H9 (cell line): ENCODE results near the gene SRSF11. TPM values are rescaled to one million over a fixed set of nuclear protein-coding genes. Genes with fewer than 3 reads are reported as not detected.

ENCODE experiments used
- DNase-seq: peaks from one replicate; pipeline ENCODE4 v3.0.0-alpha.2; 2017
- H2AFZ ChIP-seq: one replicate; pipeline ENCODE4 v1.6.1; 2013; ENCODE audit warnings: mild to moderate bottlenecking, low read length, control low read depth, moderate library complexity
- H2AK5ac ChIP-seq: 2 replicates; pipeline ENCODE4 v1.6.1; 2013; ENCODE audit warnings: low read length, control low read depth, mixed read lengths; ENCODE audit not compliant: insufficient read length
- H2BK120ac ChIP-seq: one replicate; pipeline ENCODE4 v1.6.1; 2013; ENCODE audit warnings: low read depth, mild to moderate bottlenecking, low read length, control low read depth, inconsistent platforms; ENCODE audit not compliant: poor library complexity, severe bottlenecking
- H2BK12ac ChIP-seq: 2 replicates; pipeline ENCODE4 v1.6.1; 2013; ENCODE audit warnings: low read length, control low read depth, mixed read lengths, low read depth; ENCODE audit not compliant: insufficient read length
- H2BK15ac ChIP-seq: 2 replicates; pipeline ENCODE4 v1.6.1; 2013; ENCODE audit warnings: low read depth, low read length, control low read depth
- H2BK20ac ChIP-seq: one replicate; pipeline ENCODE4 v1.6.1; 2013; ENCODE audit warnings: low read depth, mild to moderate bottlenecking, low read length, control low read depth, inconsistent platforms; ENCODE audit not compliant: poor library complexity, severe bottlenecking
- H2BK5ac ChIP-seq: 2 replicates; pipeline ENCODE4 v1.6.1; 2013; ENCODE audit warnings: low read length, control low read depth, mixed read lengths; ENCODE audit not compliant: insufficient read length
- H3K14ac ChIP-seq: 2 replicates; pipeline ENCODE4 v1.6.1; 2013; ENCODE audit warnings: low read length, control low read depth; ENCODE audit not compliant: insufficient read depth
- H3K18ac ChIP-seq: 2 replicates; pipeline ENCODE4 v1.6.1; 2013; ENCODE audit warnings: low read depth, mild to moderate bottlenecking, mixed read lengths, low read length, control low read depth; ENCODE audit not compliant: insufficient read length
- H3K23ac ChIP-seq: 2 replicates; pipeline ENCODE4 v1.6.1; 2013; ENCODE audit warnings: low read length, control low read depth, mixed read lengths, low read depth; ENCODE audit not compliant: insufficient read length
- H3K23me2 ChIP-seq: 2 replicates; pipeline ENCODE4 v1.6.1; 2013; ENCODE audit warnings: low read depth, mild to moderate bottlenecking, mixed read lengths, low read length, control low read depth; ENCODE audit not compliant: insufficient read length, poor library complexity, severe bottlenecking
- H3K27ac ChIP-seq: 2 replicates; pipeline ENCODE4 v1.5.1; 2013; ENCODE audit warnings: low read length, control low read depth, mixed read lengths, low read depth; ENCODE audit not compliant: insufficient read length
- H3K27me3 ChIP-seq: 2 replicates; pipeline ENCODE4 v1.6.1; 2013; ENCODE audit warnings: low read length, control low read depth, inconsistent platforms; ENCODE audit not compliant: insufficient read depth
- H3K4ac ChIP-seq: 2 replicates; pipeline ENCODE4 v1.6.1; 2013; ENCODE audit warnings: low read depth, mild to moderate bottlenecking, control low read depth, inconsistent platforms, low read length, moderate library complexity
- H3K4me1 ChIP-seq: 2 replicates; pipeline ENCODE4 v1.6.1; 2013; ENCODE audit warnings: low read length, control low read depth, inconsistent platforms; ENCODE audit not compliant: insufficient read depth
- H3K4me2 ChIP-seq: 2 replicates; pipeline ENCODE4 v1.6.1; 2013; ENCODE audit warnings: low read length, control low read depth, mixed read lengths; ENCODE audit not compliant: insufficient read length, insufficient read depth
- H3K56ac ChIP-seq: 2 replicates; pipeline ENCODE4 v1.6.1; 2013; ENCODE audit warnings: low read depth, mild to moderate bottlenecking, mixed read lengths, low read length, control low read depth; ENCODE audit not compliant: insufficient read length
- H3K79me1 ChIP-seq: 2 replicates; pipeline ENCODE4 v1.6.1; 2013; ENCODE audit warnings: low read depth, mild to moderate bottlenecking, moderate library complexity, low read length, control low read depth, inconsistent platforms; ENCODE audit not compliant: insufficient read depth, poor library complexity, severe bottlenecking
- H3K79me2 ChIP-seq: 2 replicates; pipeline ENCODE4 v1.6.1; 2013; ENCODE audit warnings: low read length, control low read depth, inconsistent platforms; ENCODE audit not compliant: insufficient read depth
- H3K9ac ChIP-seq: 2 replicates; pipeline ENCODE4 v1.6.1; 2013; ENCODE audit warnings: low read length, control low read depth, mixed read lengths; ENCODE audit not compliant: insufficient read length; ENCODE audit errors: extremely low read depth
- H3K9me3 ChIP-seq: one replicate; pipeline ENCODE4 v1.6.1; 2013; ENCODE audit warnings: low read depth, low read length, inconsistent platforms; ENCODE audit not compliant: control insufficient read depth
- H3T11ph ChIP-seq: one replicate; pipeline ENCODE4 v1.6.1; 2013; ENCODE audit warnings: mild to moderate bottlenecking, low read length, control low read depth, inconsistent platforms
- H4K20me1 ChIP-seq: one replicate; pipeline ENCODE4 v1.6.1; 2013; ENCODE audit not compliant: control insufficient read depth, insufficient read length, insufficient read depth
- H4K5ac ChIP-seq: 2 replicates; pipeline ENCODE4 v1.6.1; 2013; ENCODE audit warnings: low read depth, mild to moderate bottlenecking, mixed read lengths, low read length, control low read depth; ENCODE audit not compliant: insufficient read length
- H4K8ac ChIP-seq: replicated peaks from 2 replicates; pipeline ENCODE4 v1.6.1; 2013; ENCODE audit warnings: low read length, control low read depth, mixed read lengths, low read depth; ENCODE audit not compliant: insufficient read length
- H4K91ac ChIP-seq: 2 replicates; pipeline ENCODE4 v1.6.1; 2013; ENCODE audit warnings: low read depth, mild to moderate bottlenecking, moderate library complexity, mixed read lengths, low read length, control low read depth; ENCODE audit not compliant: insufficient read length
- H3K27ac Mint-ChIP-seq, 3 experiments: 2 replicates in 2 of 3; 3 replicates in 1 of 3; pipeline ENCODE4 v1.8.0; 2020 to 2021; ENCODE audit warnings: mixed read lengths in 3 of 3, mild to moderate bottlenecking in 1 of 3, moderate library complexity in 1 of 3
- H3K27me3 Mint-ChIP-seq: 2 replicates; pipeline ENCODE4 v1.8.0; 2021; ENCODE audit warnings: low read depth, mild to moderate bottlenecking, moderate library complexity, mixed read lengths
- H3K36me3 Mint-ChIP-seq, 3 experiments: 2 replicates in 2 of 3; 3 replicates in 1 of 3; pipeline ENCODE4 v1.8.0; 2020 to 2021; ENCODE audit warnings: low read depth in 3 of 3, mixed read lengths in 3 of 3; ENCODE audit not compliant: insufficient read depth in 1 of 3
- H3K4me1 Mint-ChIP-seq, 2 experiments: 2 replicates each; pipeline ENCODE4 v1.8.0; 2020; ENCODE audit warnings: mixed read lengths in 2 of 2
- H3K4me3 Mint-ChIP-seq, 2 experiments: 2 replicates in 1 of 2; 3 replicates in 1 of 2; pipeline ENCODE4 v1.8.0; 2020 to 2021; ENCODE audit warnings: mild to moderate bottlenecking in 2 of 2, mixed read lengths in 2 of 2, moderate library complexity in 1 of 2
- H3K9me3 Mint-ChIP-seq, 2 experiments: 2 replicates in 1 of 2; 3 replicates in 1 of 2; pipeline ENCODE4 v1.8.0; 2020; ENCODE audit warnings: mild to moderate bottlenecking in 2 of 2, mixed read lengths in 2 of 2, moderate library complexity in 1 of 2
- WGBS: extraction: QIAGEN DNeasy Blood & Tissue Kit; methylation state at CpG from one replicate; pipeline ENCODE4 v1.1.7; 2013; ENCODE audit warnings: missing lambda C conversion rate, low lambda C conversion rate, mixed read lengths; ENCODE audit not compliant: insufficient read length; ENCODE audit errors: extremely low coverage; 5-methylcytosine and 5-hydroxymethylcytosine counted together
- total RNA-seq: library from RNA; stranded (reverse); gene quantifications from 2 replicates; pipeline ENCODE4 v1.2.1, GENCODE V29; 2021
- TF ChIP-seq, protein P1 (sequence below): fragments of 200-600 bp; sonication (generic); conservative IDR thresholded peaks from 3 replicates; pipeline ENCODE4 v1.8.0; 2021; ENCODE audit warnings: antibody characterized with exemption, mild to moderate bottlenecking

Gene SRSF11
- total RNA-seq, 1 experiment from 2014 or later: 214 TPM

DNA sequence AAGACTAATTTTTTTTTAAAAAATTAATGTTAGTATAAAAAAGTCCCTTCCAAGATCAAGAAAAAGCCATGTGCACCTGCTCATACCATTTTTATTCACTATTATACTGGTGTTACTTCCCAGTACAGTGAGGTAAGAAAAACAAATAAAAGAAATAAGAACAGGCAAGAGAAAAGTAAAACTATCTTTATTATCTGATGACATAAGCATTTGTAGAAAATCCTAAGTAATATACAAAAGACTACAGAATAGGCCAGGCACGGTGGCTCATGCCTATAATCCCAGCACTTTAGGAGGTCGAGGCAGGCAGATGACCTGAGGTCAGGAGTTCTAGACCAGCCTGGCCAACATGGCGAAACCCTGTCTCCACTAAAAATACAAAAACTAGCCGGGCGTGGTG is 65.3 kb downstream of the SRSF11 start:
- no peaks in the 10 kb centered on the region for H3K4me1 ChIP-seq
- no peak overlapping the region for H3K27ac Mint-ChIP-seq
- no peak overlapping the region for H3K14ac ChIP-seq
- H3T11ph ChIP-seq: no peak overlapping the region
- no peak overlapping the region for H3K9ac ChIP-seq
- H3K4me1 Mint-ChIP-seq: no peaks in the 10 kb centered on the region
- H3K9me3 Mint-ChIP-seq: no peaks in the 10 kb centered on the region
- H3K79me2 ChIP-seq: no peaks in the 10 kb centered on the region
- no peaks in the 10 kb centered on the region for H3K27me3 Mint-ChIP-seq
- H3K23me2 ChIP-seq: no peaks in the 10 kb centered on the region
- no peak overlapping the region for H2AFZ ChIP-seq
- no peaks in the 10 kb centered on the region for H3K79me1 ChIP-seq
- no CpG with 5 or more reads among the region's 5 CpGs for WGBS
- H3K56ac ChIP-seq: no peak overlapping the region
- H2AK5ac ChIP-seq: no peak overlapping the region
- TF ChIP-seq, protein P1, sequence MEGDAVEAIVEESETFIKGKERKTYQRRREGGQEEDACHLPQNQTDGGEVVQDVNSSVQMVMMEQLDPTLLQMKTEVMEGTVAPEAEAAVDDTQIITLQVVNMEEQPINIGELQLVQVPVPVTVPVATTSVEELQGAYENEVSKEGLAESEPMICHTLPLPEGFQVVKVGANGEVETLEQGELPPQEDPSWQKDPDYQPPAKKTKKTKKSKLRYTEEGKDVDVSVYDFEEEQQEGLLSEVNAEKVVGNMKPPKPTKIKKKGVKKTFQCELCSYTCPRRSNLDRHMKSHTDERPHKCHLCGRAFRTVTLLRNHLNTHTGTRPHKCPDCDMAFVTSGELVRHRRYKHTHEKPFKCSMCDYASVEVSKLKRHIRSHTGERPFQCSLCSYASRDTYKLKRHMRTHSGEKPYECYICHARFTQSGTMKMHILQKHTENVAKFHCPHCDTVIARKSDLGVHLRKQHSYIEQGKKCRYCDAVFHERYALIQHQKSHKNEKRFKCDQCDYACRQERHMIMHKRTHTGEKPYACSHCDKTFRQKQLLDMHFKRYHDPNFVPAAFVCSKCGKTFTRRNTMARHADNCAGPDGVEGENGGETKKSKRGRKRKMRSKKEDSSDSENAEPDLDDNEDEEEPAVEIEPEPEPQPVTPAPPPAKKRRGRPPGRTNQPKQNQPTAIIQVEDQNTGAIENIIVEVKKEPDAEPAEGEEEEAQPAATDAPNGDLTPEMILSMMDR: no peak
- H4K5ac ChIP-seq: no peak overlapping the region
- no peaks in the 10 kb centered on the region for H3K27me3 ChIP-seq
- no peak overlapping the region for H4K91ac ChIP-seq
- H2BK120ac ChIP-seq: no peak overlapping the region
- H3K4ac ChIP-seq: no peak overlapping the region
- DNase-seq: no peak
- H2BK5ac ChIP-seq: no peak overlapping the region
- no peak overlapping the region for H2BK12ac ChIP-seq
- no peak overlapping the region for H3K18ac ChIP-seq
- H2BK15ac ChIP-seq: no peak overlapping the region
- no peak overlapping the region for H4K8ac ChIP-seq
- no peak overlapping the region for H3K4me3 Mint-ChIP-seq
- H4K20me1 ChIP-seq: no peaks in the 10 kb centered on the region
- H3K9me3 ChIP-seq: no peaks in the 10 kb centered on the region
- peaks cover 5 to 19% (median 17%) of the 10 kb centered on the region in 3 experiments; a peak in 5 of 7 replicates for H3K36me3 Mint-ChIP-seq
- H3K23ac ChIP-seq: no peak overlapping the region
- H3K4me2 ChIP-seq: no peak overlapping the region
- H2BK20ac ChIP-seq: no peak overlapping the region
- H3K27ac ChIP-seq: no peak overlapping the region
